ENCODE results near the gene NEUROG1.
A peak's percentile ranks its signal among the peaks of the same experiment; 100 is the strongest.

NEUROG1 gene

GRCh38 chr5:135489466-135490244 lies 46.1 kb downstream of the NEUROG1 start:
- FAIRE-seq: no peak
- DNase-seq (ENCODE audit: insufficient read length, low spot score): no peak
- TF ChIP-seq POLR2A (IDR thresholded peaks at IDR 0.05; ENCODE audit: low read depth, low read length): no peak

- FAIRE-seq: no peak
Observed at GRCh38 chr5:135488727-135489465, 46.9 kb downstream of the NEUROG1 start.

GRCh38 chr5:135487839-135488514 lies 47.8 kb downstream of the NEUROG1 start:
- DNase-seq (ENCODE audit: insufficient read length, low spot score): no peak
- TF ChIP-seq POLR2A (IDR thresholded peaks at IDR 0.05; ENCODE audit: low read depth, low read length): no peak
- no peak for FAIRE-seq

More at GRCh38 chr5:135488727-135489465, 46.9 kb downstream of the NEUROG1 start:
- peak; percentile 96 for DNase-seq (ENCODE audit: insufficient read length, low spot score)
- TF ChIP-seq POLR2A (IDR thresholded peaks at IDR 0.05; ENCODE audit: low read depth, low read length): no peak

GRCh38 chr5:135487037-135487395 lies 48.7 kb downstream of the NEUROG1 start:
- DNase-seq (ENCODE audit: insufficient read length, low spot score) (no peak), FAIRE-seq (no peak)
- TF ChIP-seq POLR2A (IDR thresholded peaks at IDR 0.05; ENCODE audit: low read depth, low read length): no peak

- no peak for TF ChIP-seq POLR2A (IDR thresholded peaks at IDR 0.05; ENCODE audit: low read depth, low read length)
- DNase-seq (ENCODE audit: insufficient read length, low spot score): no peak
- FAIRE-seq: no peak
Observed at GRCh38 chr5:135486131-135487036, 49.4 kb downstream of the NEUROG1 start.

GRCh38 chr5:135484674-135485086 lies 51.1 kb downstream of the NEUROG1 start:
- TF ChIP-seq POLR2A (IDR thresholded peaks at IDR 0.05; ENCODE audit: low read depth, low read length): no peak
- FAIRE-seq (no peak), DNase-seq (ENCODE audit: insufficient read length, low spot score) (no peak)
